ENCODE measurements around the gene BTRC.

DNA sequence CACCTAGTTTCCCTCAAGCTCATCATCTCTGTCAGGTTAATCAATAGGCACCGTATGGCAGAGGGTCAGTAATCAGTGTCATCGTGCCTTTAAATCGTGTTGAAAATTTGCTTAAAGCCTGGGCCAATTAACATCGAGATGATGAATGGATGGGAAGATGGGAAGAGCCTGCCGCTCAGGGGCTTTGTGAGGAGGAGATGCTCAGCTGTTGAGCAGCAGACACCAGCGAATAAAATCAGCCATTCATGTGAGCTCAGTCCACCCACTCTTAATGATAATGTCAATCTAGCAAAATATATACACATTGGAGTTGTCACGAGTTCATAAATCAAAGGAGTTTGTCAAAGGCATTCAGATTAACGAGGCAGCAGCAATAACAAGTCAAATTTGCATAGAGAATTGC lies 97.7 kb downstream of the BTRC start:
- TF ChIP-seq POLR2AphosphoS5 (IDR thresholded peaks at IDR 0.05) (no peak), POLR2A (IDR thresholded peaks at IDR 0.05) (no peak)

All from sigmoid colon (tissue), 4 donors.